AG04449 (cell line): ENCODE measurements around the gene KLK10.

ENCODE experiments used
- CTCF ChIA-PET: fragments of 350-600 bp; formaldehyde crosslinking; extraction: SDS; loops from one replicate; lab custom pipeline; 2021; ENCODE audit warnings: antibody characterized with exemption; lab: Yijun Ruan, JAX
- POLR2A ChIA-PET: fragments of 400-600, 350-600 bp; formaldehyde crosslinking; extraction: SDS; loops from one replicate; lab custom pipeline; 2020; ENCODE audit warnings: antibody characterized with exemption, inconsistent platforms; lab: Yijun Ruan, JAX
- DNase-seq: peaks from one replicate; pipeline ENCODE4 v3.0.0-alpha.2; 2010; ENCODE audit warnings: low read depth, low spot score
- H3K4me3 ChIP-seq: 2 replicates; pipeline ENCODE4 v1.5.1; 2011; ENCODE audit warnings: low read depth, mild to moderate bottlenecking, control low read depth, low read length
- CTCF ChIP-seq: IDR thresholded peaks from one replicate; pipeline ENCODE4 v1.5.1; 2011; ENCODE audit warnings: mild to moderate bottlenecking, moderate library complexity, low read length, control low read depth, inconsistent platforms; ENCODE audit not compliant: insufficient read depth; ENCODE audit errors: missing control alignments

The KLK10 gene

GRCh38 chr19:50969413-50969760 is 50.1 kb downstream of the KLK10 start, which contains the start of gene KLK6:
TSS of gene KLK6 (minus strand) at chr19:50969591. CDS start at chr19:50968104, 1,487 bp downstream.
- TF ChIP-seq CTCF = no peak
- POLR2A ChIA-PET = no interaction called here
- CTCF ChIA-PET = no interaction called here

GRCh38 chr19:50968716-50969412 is 50.6 kb downstream of the KLK10 start:
- CTCF ChIA-PET = no interaction called here
- DNase-seq = no peak
- H3K4me3 ChIP-seq = no peak overlapping the region
- no peak for TF ChIP-seq CTCF
- POLR2A ChIA-PET = no interaction called here

More at GRCh38 chr19:50969413-50969760, 50.1 kb downstream of the KLK10 start, which contains the start of gene KLK6:
- no peak for DNase-seq
- H3K4me3 ChIP-seq = no peak within 1 kb of the TSS

- ChIA-PET CTCF (no interaction called here), POLR2A (no interaction called here)
- no peak overlapping the region for H3K4me3 ChIP-seq
- TF ChIP-seq CTCF = no peak
- no peak for DNase-seq
Observed at GRCh38 chr19:50967929-50968715, 51.4 kb downstream of the KLK10 start.

GRCh38 chr19:50964266-50964665 is 55.2 kb downstream of the KLK10 start:
- no peak overlapping the region for H3K4me3 ChIP-seq
- TF ChIP-seq CTCF = no peak
- CTCF ChIA-PET = no interaction called here
- no peak for DNase-seq
- POLR2A ChIA-PET = no interaction called here

GRCh38 chr19:50963381-50963780 is 56.1 kb downstream of the KLK10 start:
- no peak for DNase-seq
- no peak overlapping the region for H3K4me3 ChIP-seq
- no peak for TF ChIP-seq CTCF
- POLR2A ChIA-PET = no interaction called here
- CTCF ChIA-PET = no interaction called here
